Upper lobe of left lung (tissue), 6 donors: Measurements from ENCODE around the gene HCAR2. TPM values are rescaled to one million over a fixed set of nuclear protein-coding genes. Genes with fewer than 3 reads are reported as not detected.
A peak's percentile ranks its signal among the peaks of the same experiment; 100 is the strongest.
"Not testable (repeated sequence)": the region's sequence is repeated elsewhere in the genome, so short reads cannot be mapped to it uniquely, and the experiment has no call there.

Source experiments
- ATAC-seq, 2 donors: fragments of 200-7000 bp; cut with Tn5 transposase; one replicate each; pipeline ENCODE4 v1.9.1; 2022; ENCODE audit warnings: mild to moderate bottlenecking in 2 of 2, moderate library complexity in 2 of 2; ENCODE audit not compliant: low FRiP score in 2 of 2
- DNase-seq, 2 donors: peaks; one replicate each; pipeline ENCODE4 v3.0.0-alpha.2; 2019 to 2020
- H3K27ac ChIP-seq, 4 donors: fragments of 200-600 bp; sonication (generic); one replicate each; pipeline ENCODE4 v1.5.1; 2016 to 2019
- H3K27me3 ChIP-seq, 4 donors: fragments of 200-600 bp; sonication (generic); one replicate each; pipeline ENCODE4 v1.5.1; 2017 to 2019
- H3K36me3 ChIP-seq, 4 donors: fragments of 200-600 bp; sonication (generic); one replicate each; pipeline ENCODE4 v1.5.1; 2016 to 2019
- H3K4me1 ChIP-seq, 4 donors: fragments of 200-600 bp; sonication (generic); one replicate each; pipeline ENCODE4 v1.5.1; 2018 to 2019
- H3K4me3 ChIP-seq, 4 donors: fragments of 200-600 bp; sonication (generic); one replicate each; pipeline ENCODE4 v1.5.1; 2017 to 2019; ENCODE audit warnings: mild to moderate bottlenecking in 2 of 4, moderate library complexity in 1 of 4
- H3K9me3 ChIP-seq, 4 donors: fragments of 200-600 bp; sonication (generic); one replicate each; pipeline ENCODE4 v1.5.1; 2018 to 2019
- CTCF ChIP-seq, 6 experiments: fragments of 450-650 bp in 4 of 6; fragments of 200-600 bp in 2 of 6; sonication (generic) in 2 of 6; IDR thresholded peaks; one replicate each; pipeline ENCODE4 v1.5.1; 2016 to 2019; ENCODE audit warnings: antibody characterized with exemption in 6 of 6
- EP300 ChIP-seq, 4 donors: sonication (generic); formaldehyde crosslinking; IDR thresholded peaks; one replicate each; pipeline ENCODE4 v1.5.1; 2017; ENCODE audit warnings: antibody characterized with exemption in 4 of 4, control low read depth in 2 of 4
- POLR2A ChIP-seq, 4 donors: fragments of 450-650 bp; IDR thresholded peaks; one replicate each; pipeline ENCODE4 v1.5.1; 2016 to 2017; ENCODE audit warnings: antibody characterized with exemption in 4 of 4, mild to moderate bottlenecking in 2 of 4
- POLR2AphosphoS5 ChIP-seq, 2 donors: sonication (generic); formaldehyde crosslinking; IDR thresholded peaks; one replicate each; pipeline ENCODE4 v1.5.1; 2017; ENCODE audit warnings: antibody characterized with exemption in 2 of 2
- WGBS, 2 donors: methylation state at CpG; one replicate each; pipeline ENCODE4 v1.1.5; 2017 to 2018; 5-methylcytosine and 5-hydroxymethylcytosine counted together
- total RNA-seq, 6 donors: library from RNA; depleted of rRNA in 4 of 6; stranded (reverse); fragments of >200 nt in 4 of 6; gene quantifications; one replicate each; pipeline versions ENCODE4 v1.1.0 to v1.2.1, GENCODE V29; 2016 to 2021
- donor health status: DM: no; HTN: no; CAD: no; lungs with moderate emphysema.
- donor health status: DM: no; HTN: yes; CAD: no; lungs with severe emphysema.

HCAR2 gene
- total RNA-seq, 6 donors from 2014 or later, result 3.3 to 26.5 (median 7.5) TPM

DNA sequence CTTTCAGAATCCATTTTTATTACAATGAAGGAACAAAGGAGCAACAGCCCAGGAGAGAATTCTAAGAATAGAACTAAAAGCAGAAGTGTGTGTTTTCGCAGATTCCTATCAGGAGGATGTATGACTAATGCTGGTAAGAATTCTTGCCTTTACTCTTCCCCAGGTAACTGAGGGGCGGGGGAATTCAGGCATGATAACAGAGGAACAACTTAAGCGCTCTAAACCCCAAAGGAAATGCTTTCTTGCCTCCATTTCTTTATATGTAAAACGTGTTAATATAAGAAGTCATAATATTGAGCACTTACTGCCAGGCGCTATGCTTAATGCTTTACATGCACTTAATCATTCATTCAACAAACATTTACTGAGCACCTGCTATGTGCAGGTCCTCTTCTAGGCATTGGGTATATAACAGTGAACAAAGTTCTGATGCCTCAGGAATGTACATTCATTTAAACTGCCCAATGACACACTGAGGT is 23.0 kb upstream of the HCAR2 start:
- DNase-seq (peak in 1 of 2 donors; percentile 49), ATAC-seq (peak; percentile 38 to 42)
- TF ChIP-seq CTCF (IDR thresholded peaks at IDR 0.05) (no peak), POLR2A (IDR thresholded peaks at IDR 0.05) (no peak), EP300 (IDR thresholded peaks at IDR 0.05) (no peak), POLR2AphosphoS5 (IDR thresholded peaks at IDR 0.05) (no peak)
- H3K4me3 ChIP-seq, result no peak overlapping the region
- peaks cover 0 to 11% (median 1%) of the 10 kb centered on the region in 4 donors for H3K4me1 ChIP-seq
- no peaks in the 10 kb centered on the region for H3K36me3 ChIP-seq
- H3K27ac ChIP-seq, result peak overlapping the region in 3 of 4 donors; percentile 19 to 60 (median 32)
- 28 to 45% methylated on average over 5 of the region's 5 CpGs for WGBS, 2 donors
- H3K9me3 ChIP-seq, result no peaks in the 10 kb centered on the region
- no peaks in the 10 kb centered on the region for H3K27me3 ChIP-seq

- ATAC-seq (no peak), DNase-seq (no peak)
- peak overlapping the region in 3 of 4 donors; percentile 19 to 60 (median 32) for H3K27ac ChIP-seq
- WGBS, 2 donors, result 72 to 83% methylated on average over 6 of the region's 6 CpGs
- H3K27me3 ChIP-seq, result no peaks in the 10 kb centered on the region
- H3K9me3 ChIP-seq, result no peaks in the 10 kb centered on the region
- H3K4me3 ChIP-seq, result no peak overlapping the region
- no peaks in the 10 kb centered on the region for H3K36me3 ChIP-seq
- no peak for TF ChIP-seq POLR2AphosphoS5 (IDR thresholded peaks at IDR 0.05)
- TF ChIP-seq EP300 (IDR thresholded peaks at IDR 0.05), result no peak
- H3K4me1 ChIP-seq, result peaks cover 0 to 15% (median 3%) of the 10 kb centered on the region in 4 donors
Measured at GRCh38 chr12:122725452-122726079, 22.4 kb upstream of the HCAR2 start.

DNA sequence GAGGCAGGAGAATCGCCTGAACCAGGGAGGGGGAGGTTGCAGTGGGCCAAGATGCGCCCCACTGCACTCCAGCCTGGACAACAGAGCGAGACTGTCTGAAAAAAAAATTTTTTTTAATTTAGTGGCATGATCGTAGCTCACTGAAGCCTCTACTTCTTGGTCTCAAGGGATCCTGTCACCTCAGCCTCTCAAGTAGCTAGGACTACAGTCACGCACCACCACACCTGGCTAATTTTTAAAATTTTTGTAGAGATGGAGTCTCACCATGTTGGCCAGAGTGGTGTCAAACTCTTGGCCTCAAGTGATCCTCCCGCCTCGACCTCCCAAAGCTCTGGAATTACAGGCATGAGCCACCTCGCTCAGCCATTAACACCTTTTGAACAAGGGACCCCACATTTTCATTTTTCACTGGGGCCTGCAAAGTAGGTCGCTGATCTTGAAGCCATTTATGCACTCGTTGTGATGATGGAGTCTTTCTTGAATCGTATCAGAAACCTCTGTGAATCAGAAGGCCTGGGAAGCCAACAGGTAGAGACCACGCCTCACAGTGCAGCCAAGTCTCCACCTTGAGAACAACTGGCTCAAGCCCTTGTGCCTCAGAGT is 21.6 kb upstream of the HCAR2 start:
- Histone ChIP-seq H3K27ac (no peak overlapping the region), H3K36me3 (no peaks in the 10 kb centered on the region), H3K9me3 (no peaks in the 10 kb centered on the region), H3K27me3 (no peaks in the 10 kb centered on the region), H3K4me1 (peaks cover 0 to 15% (median 3%) of the 10 kb centered on the region in 4 donors), H3K4me3 (no peak overlapping the region)
- DNase-seq (no peak), ATAC-seq (no peak)
- 95% methylated on average over 12 of the region's 12 CpGs for WGBS, 2 donors
- TF ChIP-seq POLR2A (IDR thresholded peaks at IDR 0.05), result no peak
- no peak for TF ChIP-seq POLR2AphosphoS5 (IDR thresholded peaks at IDR 0.05)
- TF ChIP-seq CTCF (IDR thresholded peaks at IDR 0.05), result no peak
- no peak for TF ChIP-seq EP300 (IDR thresholded peaks at IDR 0.05)

DNA sequence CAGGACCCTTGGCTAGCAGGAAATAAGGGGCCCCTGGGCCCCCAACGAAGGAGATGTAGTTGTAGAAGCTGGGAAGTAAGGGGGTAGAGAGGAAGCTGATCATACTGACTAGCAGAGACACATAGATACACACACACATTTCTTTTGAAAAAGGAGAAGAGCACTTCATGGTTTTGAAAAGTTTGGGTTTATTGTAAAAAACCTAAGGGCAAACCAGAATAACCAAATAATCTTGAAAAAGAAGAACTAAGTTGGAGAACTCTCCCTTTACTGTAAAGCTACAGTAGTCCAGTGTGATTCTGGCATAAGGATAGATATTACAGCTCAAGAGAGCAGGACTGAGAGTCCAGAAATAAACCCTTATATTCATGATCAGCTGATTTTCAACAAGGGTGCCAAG is 19.2 kb upstream of the HCAR2 start:
- 33 to 76% methylated on average over 1 of the region's 1 CpG for WGBS, 2 donors
- H3K36me3 ChIP-seq, result no peaks in the 10 kb centered on the region
- DNase-seq (no peak), ATAC-seq (no peak)
- H3K9me3 ChIP-seq, result no peaks in the 10 kb centered on the region
- no peak overlapping the region for H3K27ac ChIP-seq
- no peak for TF ChIP-seq CTCF (IDR thresholded peaks at IDR 0.05)
- TF ChIP-seq POLR2AphosphoS5 (IDR thresholded peaks at IDR 0.05), result no peak
- TF ChIP-seq EP300 (IDR thresholded peaks at IDR 0.05), result no peak
- no peak for TF ChIP-seq POLR2A (IDR thresholded peaks at IDR 0.05)
- H3K4me3 ChIP-seq, result no peak overlapping the region
- H3K27me3 ChIP-seq, result no peaks in the 10 kb centered on the region
- H3K4me1 ChIP-seq, result peaks cover 0 to 15% (median 3%) of the 10 kb centered on the region in 4 donors

DNA sequence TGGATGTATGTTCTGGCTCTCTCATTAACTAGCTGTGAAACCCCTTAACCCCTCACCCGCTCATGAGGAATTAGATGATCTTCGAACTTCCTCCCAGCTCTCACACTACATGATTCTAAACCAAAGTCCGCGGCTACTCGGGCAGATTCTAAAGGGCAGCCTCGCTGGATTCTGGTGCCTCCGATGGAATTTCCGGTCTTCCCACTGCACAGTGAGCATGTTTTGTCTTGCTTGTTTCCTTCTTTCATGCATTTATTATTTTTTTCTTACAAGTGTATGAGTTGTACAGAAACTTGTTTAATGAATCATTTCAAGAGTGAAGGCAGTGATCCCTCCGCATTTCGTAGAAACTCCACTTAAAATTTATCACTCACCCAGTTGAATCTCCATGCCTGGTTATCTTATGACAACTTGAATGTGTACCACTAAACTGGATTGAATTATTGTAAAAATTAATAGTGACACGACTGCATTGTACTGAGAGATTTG is 17.9 kb upstream of the HCAR2 start:
- Histone ChIP-seq H3K36me3 (no peaks in the 10 kb centered on the region), H3K27me3 (no peaks in the 10 kb centered on the region), H3K9me3 (no peaks in the 10 kb centered on the region), H3K27ac (no peak overlapping the region), H3K4me1 (peaks cover 0 to 11% (median 2%) of the 10 kb centered on the region in 4 donors), H3K4me3 (no peak overlapping the region)
- ATAC-seq (no peak), DNase-seq (no peak)
- TF ChIP-seq EP300 (IDR thresholded peaks at IDR 0.05) (no peak), POLR2AphosphoS5 (IDR thresholded peaks at IDR 0.05) (no peak), CTCF (IDR thresholded peaks at IDR 0.05) (no peak), POLR2A (IDR thresholded peaks at IDR 0.05) (no peak)
- 76% methylated on average over 11 of the region's 11 CpGs for WGBS, 2 donors

DNA sequence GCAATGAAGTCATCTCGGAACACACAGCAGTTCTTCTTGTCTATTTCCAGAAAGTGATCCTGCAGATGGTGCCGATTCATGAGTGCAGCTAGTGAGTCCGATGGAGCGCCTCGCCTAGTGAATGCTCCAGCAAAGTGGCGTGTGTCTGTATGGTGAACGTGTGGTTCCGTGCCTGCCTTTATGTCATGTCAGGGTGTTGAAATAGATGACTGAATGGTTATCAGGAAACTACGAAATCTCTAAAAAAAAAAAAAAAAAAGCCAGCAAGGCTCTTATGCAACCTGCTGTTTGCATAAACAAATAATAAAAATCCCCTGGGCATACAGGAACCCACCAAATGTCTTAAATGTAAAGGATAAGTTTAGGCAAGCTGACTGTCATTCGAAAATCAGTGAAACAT is 13.5 kb upstream of the HCAR2 start, which contains the start of gene HCAR3:
HCAR3 (minus strand) TSS at position 154 of the 400 bp plus-strand sequence; CDS start at position 80, 74 bp downstream.
- not testable (repeated sequence) for H3K4me3 ChIP-seq, H3K4me1 ChIP-seq, H3K36me3 ChIP-seq, H3K27me3 ChIP-seq, H3K9me3 ChIP-seq
- ATAC-seq (peak in 1 of 2 donors; percentile 38), DNase-seq (peak in 1 of 2 donors; percentile 58)
- peak within 1 kb of the TSS in 1 of 4 donors; percentile 52 for H3K27ac ChIP-seq
- WGBS, 2 donors, result 68 to 71% methylated on average over 10 of the region's 10 CpGs

GRCh38 chr12:122715211-122715610 is 12.1 kb upstream of the HCAR2 start:
- DNase-seq, H3K36me3 ChIP-seq, ATAC-seq, H3K27me3 ChIP-seq, H3K27ac ChIP-seq, H3K4me3 ChIP-seq, H3K9me3 ChIP-seq, H3K4me1 ChIP-seq: not testable (repeated sequence)
- 72 to 75% methylated on average over 6 of the region's 6 CpGs for WGBS, 2 donors
